ENCODE measurements around the gene BRIP1. TPM values are rescaled to one million over a fixed set of nuclear protein-coding genes. Genes with fewer than 3 reads are reported as not detected.

Gene BRIP1
- total RNA-seq, 1 experiment from 2014 or later: 20.2 TPM

GRCh38 chr17:61868074-61868473, 4.7 kb upstream of the BRIP1 start:
- Histone ChIP-seq H2BK20ac (ENCODE audit: low read depth, low read length, poor library complexity, severe bottlenecking) (no peak overlapping the region), H4K91ac (ENCODE audit: insufficient read length, low read depth, low read length) (no peak overlapping the region), H3T11ph (ENCODE audit: low read length) (no peak overlapping the region), H4K20me1 (ENCODE audit: control insufficient read depth, insufficient read depth, insufficient read length) (no peaks in the 10 kb centered on the region), H3K23me2 (ENCODE audit: insufficient read length, low read depth, low read length, poor library complexity, severe bottlenecking) (peaks cover 6% of the 10 kb centered on the region), H2BK5ac (ENCODE audit: insufficient read length, low read length) (no peak overlapping the region), H2AK5ac (ENCODE audit: insufficient read length, low read length) (no peak overlapping the region), H3K14ac (ENCODE audit: insufficient read depth, low read length) (no peak overlapping the region), H3K27me3 (ENCODE audit: insufficient read depth, low read length) (no peaks in the 10 kb centered on the region), H2BK15ac (ENCODE audit: low read depth, low read length) (no peak overlapping the region), H2AFZ (ENCODE audit: low read length) (no peak overlapping the region), H3K9ac (ENCODE audit: extremely low read depth, insufficient read length, low read length) (no peak overlapping the region), H3K27ac (ENCODE audit: insufficient read length, low read depth, low read length) (no peak overlapping the region), H2BK120ac (ENCODE audit: low read depth, low read length, poor library complexity, severe bottlenecking) (no peak overlapping the region), H3K4me2 (ENCODE audit: insufficient read depth, insufficient read length, low read length) (no peak overlapping the region), H4K8ac (replicated peaks; ENCODE audit: insufficient read length, low read depth, low read length) (no peak overlapping the region), H4K5ac (ENCODE audit: insufficient read length, low read depth, low read length) (no peak overlapping the region), H3K79me1 (ENCODE audit: insufficient read depth, low read depth, low read length, poor library complexity, severe bottlenecking) (no peaks in the 10 kb centered on the region), H3K56ac (ENCODE audit: insufficient read length, low read depth, low read length) (no peak overlapping the region), H3K23ac (ENCODE audit: insufficient read length, low read depth, low read length) (no peak overlapping the region), H2BK12ac (ENCODE audit: insufficient read length, low read depth, low read length) (no peak overlapping the region), H3K9me3 (ENCODE audit: control insufficient read depth, low read depth, low read length) (no peaks in the 10 kb centered on the region), H3K79me2 (ENCODE audit: insufficient read depth, low read length) (no peaks in the 10 kb centered on the region), H3K18ac (ENCODE audit: insufficient read length, low read depth, low read length) (no peak overlapping the region), H3K4ac (ENCODE audit: low read depth, low read length) (no peak overlapping the region), H3K4me1 (ENCODE audit: insufficient read depth, low read length) (no peaks in the 10 kb centered on the region)
- peaks cover 2 to 23% (median 18%) of the 10 kb centered on the region in 3 experiments; a peak in 5 of 7 replicates for H3K36me3 Mint-ChIP-seq (ENCODE audit: insufficient read depth in 1 of 3, low read depth in 3 of 3)
- no peaks in the 10 kb centered on the region for H3K27me3 Mint-ChIP-seq (ENCODE audit: low read depth)
- H3K27ac Mint-ChIP-seq: no peak overlapping the region
- H3K9me3 Mint-ChIP-seq: no peaks in the 10 kb centered on the region
- no peak overlapping the region for H3K4me3 Mint-ChIP-seq
- peaks cover 7 to 8% of the 10 kb centered on the region in 2 experiments; a peak in 3 of 4 replicates for H3K4me1 Mint-ChIP-seq
- DNase-seq: no peak
- TF ChIP-seq CTCF (conservative IDR thresholded peaks at IDR 0.05): no peak
- no CpG with 5 or more reads among the region's 2 CpGs for WGBS (ENCODE audit: extremely low coverage, insufficient read length, low lambda C conversion rate)
